ENCODE measurements around the gene GMEB1.
"Not testable (repeated sequence)": the region's sequence is repeated elsewhere in the genome, so short reads cannot be mapped to it uniquely, and the experiment has no call there.

GMEB1 gene, protein sequence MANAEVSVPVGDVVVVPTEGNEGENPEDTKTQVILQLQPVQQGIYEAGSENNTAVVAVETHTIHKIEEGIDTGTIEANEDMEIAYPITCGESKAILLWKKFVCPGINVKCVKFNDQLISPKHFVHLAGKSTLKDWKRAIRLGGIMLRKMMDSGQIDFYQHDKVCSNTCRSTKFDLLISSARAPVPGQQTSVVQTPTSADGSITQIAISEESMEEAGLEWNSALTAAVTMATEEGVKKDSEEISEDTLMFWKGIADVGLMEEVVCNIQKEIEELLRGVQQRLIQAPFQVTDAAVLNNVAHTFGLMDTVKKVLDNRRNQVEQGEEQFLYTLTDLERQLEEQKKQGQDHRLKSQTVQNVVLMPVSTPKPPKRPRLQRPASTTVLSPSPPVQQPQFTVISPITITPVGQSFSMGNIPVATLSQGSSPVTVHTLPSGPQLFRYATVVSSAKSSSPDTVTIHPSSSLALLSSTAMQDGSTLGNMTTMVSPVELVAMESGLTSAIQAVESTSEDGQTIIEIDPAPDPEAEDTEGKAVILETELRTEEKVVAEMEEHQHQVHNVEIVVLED

DNA sequence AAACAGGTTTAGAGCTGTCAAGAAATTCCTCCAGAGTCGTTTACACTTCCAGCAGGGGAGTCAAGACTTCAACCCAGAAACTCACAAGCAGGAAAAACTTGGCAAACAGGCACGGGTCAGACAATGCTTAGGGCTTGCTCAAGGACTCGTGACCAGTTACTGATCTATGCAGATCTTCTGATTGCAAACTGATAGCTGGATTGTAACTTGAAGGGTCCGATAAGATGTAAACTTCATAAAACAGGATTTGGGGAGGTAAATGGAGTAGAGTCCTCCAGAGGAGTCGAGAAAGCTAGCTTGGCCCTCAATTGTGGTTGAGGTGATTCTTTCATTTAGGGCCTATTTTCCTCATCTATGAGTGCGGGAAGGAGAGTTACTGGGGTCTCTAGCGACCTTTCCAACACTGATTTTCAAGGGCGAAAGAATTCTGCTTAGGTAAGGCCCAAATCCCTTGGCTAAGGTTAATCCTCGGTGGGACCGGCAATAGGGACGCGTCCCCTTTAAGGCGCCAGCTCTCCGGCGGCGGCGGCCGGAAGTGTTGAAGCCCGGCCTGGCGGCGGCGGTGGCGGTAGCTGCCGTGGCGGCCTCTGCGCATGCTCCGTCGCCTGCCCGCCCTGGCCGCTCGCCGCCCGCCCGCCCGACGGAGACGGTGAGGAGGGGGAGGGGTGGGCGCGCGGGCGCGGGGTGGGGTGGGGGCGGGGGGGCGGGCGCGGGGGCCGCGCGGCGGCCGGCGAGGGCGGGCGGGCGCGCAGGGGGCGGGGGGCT is at the start of gene GMEB1:
Gene GMEB1 (plus strand): TSS at position 594 of the 765 bp plus-strand sequence. CDS start 14,829 bp downstream, outside the sequence.
- no peak for FAIRE-seq

DNA sequence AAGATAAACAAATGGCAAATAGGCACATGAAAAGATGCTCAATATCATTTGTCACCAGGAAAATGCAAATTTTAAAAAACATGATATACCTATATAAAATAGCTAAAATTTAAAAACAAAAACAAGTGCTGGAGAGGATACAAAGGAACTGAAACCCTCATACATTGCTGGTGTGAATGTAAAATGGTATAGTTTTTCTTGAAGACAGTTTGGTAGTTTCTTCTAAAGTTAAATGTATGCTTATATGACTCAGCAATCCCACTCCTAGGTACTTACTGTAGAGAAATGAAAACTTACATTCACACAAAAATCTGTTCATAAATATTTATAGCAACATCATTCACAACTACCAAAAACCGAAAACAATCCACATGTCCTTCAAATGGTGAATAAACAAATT is 36.9 kb upstream of the GMEB1 start:
- no peak for FAIRE-seq

DNA sequence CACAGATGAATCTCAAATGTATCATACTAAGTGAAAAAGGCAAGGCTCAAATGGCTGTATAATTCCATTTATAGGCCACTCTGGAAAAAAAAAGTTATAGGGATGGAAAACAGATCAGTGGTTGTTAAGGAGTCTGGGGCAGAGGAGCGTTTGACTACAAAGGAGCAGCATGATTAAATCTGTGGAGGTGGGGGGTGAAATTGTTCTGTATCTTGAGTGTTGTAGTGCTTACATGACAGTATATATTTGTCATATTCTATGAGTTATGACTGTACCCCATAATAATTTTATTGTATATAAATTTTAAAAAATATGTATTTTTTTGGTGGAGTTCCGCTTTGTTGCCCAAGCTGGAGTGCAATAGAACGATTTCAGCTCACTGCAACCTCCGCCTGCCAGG is 36.0 kb upstream of the GMEB1 start:
- FAIRE-seq = no peak

DNA sequence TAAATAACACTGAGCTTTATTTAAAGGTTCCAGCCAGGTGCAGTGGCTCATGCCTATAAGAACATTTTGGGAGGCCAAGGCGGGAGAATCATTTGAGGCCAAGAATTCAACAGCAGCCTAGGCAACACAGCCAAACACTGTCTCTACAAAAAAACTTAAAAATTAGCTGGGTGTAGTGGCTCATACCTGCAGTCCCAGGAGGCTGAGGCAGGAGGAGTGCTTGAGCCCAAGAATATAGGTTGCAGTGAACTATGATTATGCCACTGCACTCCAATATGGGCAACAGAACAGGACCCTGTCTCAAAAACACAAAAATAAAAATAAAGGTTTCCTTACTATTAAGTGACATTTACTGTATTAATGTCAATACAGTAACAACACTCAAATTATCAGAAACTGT is 27.8 kb upstream of the GMEB1 start:
- FAIRE-seq = no peak

DNA sequence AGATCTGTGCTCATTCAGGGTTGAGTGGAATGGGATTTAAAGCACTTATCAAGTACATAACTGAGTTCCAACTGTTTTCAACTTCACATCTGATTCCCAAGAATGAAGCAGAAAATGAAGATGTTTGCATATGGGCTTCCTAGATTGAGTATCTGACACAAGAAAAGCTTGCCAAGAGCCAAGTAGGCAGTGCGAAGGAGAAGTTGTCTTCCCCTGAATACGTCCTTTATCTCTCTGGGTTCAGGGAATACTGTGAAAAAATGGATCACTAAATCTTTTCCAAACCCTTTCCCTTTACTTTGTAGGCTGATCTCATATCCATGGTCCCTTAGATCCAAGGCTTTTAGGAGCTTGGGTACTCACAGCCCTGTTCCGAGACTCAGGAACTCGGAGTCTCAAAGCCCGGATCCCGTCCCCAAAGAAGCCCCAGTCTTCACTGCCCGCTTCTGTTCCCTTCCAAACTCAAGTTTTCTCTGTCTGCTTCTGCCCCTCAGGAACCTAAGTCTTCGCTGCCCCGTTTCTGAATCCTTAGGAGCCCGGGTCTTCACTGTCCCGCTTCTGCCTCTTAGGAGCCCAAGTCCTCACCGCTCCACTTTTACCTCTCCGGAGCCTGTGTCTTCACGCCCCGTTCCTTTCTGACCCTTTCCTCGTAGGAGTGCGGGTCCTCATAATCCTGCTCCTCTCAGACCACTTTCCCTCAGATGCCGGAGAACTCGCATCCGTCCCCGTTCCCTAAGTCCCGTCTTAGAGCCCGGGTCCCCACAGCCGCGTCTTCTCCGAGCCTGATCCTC is 26.3 kb upstream of the GMEB1 start:
- no peak for FAIRE-seq

DNA sequence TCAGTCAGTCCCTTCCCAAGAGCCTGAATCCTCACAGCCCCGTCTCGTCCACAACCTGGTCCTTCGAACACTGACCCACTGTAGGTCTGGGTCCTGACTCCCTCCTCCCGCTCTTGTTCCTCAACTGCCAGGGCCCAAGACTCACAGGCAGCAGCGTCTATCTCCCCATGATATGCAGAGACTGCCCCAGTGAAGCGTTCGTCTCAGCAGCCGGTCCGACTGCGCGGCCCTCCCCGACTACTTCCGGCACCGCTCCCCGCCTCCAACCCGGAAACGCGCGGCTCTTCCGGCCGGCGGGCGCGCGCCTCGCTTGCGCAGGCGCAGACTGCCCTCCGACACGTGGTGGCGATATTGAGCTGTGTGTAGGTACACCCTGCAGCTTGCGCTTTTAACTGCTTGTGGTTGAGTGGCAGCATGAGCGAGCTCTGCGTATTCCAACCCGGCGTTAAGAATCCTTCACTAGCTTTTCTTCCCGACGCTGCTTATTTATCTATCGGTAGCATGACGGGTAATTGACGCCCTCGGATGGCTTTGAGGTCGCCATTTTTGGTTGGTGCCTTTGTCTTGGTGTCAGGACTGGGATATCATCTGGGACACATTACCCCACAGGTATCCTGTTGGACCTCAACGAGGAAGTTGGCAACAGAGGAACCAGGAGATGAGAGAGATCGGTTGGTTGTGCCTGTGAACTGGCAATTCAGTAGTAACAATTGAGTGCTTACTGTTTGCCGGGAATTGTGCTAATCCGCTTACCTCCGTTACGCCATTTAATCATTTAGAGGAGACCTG is 25.5 kb upstream of the GMEB1 start, which contains the start of gene TAF12:
Gene TAF12 (minus strand): TSS at position 221 of the 789 bp plus-strand sequence. CDS start 20,986 bp downstream, outside the sequence.
- FAIRE-seq = no peak

DNA sequence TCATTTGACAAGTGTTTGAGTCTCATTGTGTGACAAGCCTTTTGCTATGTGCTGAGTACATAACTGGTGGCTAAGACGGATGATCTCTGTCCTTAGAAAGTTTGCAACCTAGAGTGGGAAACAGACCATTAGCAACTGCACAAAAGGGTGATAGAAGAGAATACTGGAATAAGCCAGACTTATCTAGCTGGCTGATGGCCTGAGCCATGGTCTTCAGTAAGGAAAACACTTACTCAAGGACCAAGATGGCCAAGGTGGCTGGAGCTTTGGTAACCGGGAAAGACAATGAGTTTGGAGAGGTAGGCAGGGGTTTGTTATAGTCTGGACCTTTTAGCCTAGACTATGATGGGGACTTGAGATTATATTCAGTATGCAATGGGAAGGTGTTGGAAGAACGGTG is 24.1 kb upstream of the GMEB1 start:
- FAIRE-seq = no peak

DNA sequence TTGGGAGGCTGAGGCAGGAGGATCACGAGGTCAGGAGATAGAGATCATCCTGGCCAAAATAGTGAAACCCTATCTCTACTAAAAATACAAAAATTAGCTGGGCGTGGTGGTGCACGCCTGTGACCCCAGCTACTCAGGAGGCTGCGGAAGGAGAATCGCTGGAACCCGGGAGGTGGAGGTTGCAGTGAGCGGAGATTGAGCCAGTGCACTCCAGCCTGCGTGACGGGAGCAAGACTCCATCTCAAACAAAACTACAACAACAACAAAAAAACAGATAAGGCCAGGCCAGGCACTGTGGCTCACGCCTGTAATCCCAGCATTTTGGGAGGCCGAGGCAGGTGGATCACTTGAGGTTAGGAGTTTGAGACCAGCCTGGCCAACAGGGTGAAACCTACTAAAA is 23.2 kb upstream of the GMEB1 start:
- FAIRE-seq = not testable (repeated sequence)

DNA sequence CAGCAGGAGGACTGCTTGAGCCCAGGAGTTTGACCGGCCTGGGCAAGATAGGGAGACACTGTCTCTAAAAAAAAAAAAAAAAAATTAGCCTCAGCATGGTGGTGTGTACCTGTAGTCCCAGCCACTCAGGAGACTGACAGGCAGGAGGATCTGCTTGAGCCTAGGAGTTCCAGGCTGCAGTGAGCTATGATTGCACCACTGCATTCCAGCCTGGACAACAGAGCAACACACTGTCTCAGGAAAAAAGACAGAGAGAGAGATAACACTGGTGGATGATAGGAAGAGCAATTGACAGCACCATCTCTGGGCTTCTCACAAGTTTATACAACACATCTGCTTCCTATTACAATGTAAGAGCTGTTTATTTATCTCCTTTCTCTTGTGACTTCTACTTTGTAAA is 22.5 kb upstream of the GMEB1 start:
- no peak for FAIRE-seq

DNA sequence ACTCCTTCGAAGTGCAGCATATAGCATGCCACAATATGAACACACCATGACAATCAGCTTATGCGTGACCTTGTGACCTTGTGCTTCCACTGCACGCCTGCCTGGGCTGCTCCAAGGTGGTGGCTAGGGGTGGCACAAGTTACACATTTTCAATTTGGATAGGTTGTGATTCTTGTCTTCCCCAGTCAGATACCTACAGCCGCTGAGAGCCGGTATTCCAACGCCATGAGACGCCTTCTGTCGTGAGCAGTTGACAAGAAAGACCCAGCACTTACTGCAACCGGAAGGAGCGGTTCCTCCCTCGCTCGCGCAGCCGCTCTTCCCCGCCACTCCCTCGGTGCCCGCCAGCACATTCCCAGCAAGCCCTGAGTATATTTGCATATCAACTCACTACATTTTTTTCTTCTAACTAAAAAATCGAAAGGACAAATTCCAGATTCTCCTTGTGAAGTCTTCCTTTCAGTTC is 20.5 kb upstream of the GMEB1 start:
- FAIRE-seq = peak; percentile 41

DNA sequence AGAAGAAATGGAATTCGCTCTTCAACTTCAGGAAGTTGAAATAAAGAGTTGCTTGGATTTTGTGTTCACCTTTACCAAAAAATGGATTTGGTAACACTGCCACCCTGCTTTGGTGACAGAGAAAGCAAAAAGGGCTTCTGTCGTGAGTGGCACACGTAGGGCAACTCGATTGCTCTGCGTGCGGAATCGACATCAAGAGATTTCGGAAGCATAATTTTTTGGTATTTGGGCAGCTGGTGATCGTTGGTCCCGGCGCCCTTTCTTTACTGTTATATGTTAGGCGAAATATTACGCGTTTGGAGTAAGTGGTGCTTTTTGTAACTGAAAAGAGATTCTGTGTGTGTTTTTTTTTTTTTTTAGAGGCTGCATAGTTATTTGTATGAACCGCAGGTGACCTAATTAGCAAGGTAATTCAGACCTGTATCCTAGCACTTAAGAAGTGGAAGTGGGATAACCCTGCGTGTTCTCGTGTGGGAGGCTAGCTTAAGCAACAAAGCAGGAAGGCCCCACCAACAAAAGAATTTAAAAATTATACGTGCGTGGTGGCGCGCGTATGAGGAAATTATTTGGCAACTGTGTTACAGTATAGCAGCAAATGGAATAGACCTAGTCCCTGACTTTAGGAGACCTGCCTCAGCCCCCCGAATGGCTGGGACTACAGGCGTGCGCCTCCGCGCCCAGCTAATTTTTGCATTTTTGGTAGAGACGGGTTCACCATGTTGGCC is 19.9 kb upstream of the GMEB1 start, which contains the start of gene RNU11:
Gene RNU11 (plus strand): TSS at position 127 of the 725 bp plus-strand sequence.
- no peak for FAIRE-seq

DNA sequence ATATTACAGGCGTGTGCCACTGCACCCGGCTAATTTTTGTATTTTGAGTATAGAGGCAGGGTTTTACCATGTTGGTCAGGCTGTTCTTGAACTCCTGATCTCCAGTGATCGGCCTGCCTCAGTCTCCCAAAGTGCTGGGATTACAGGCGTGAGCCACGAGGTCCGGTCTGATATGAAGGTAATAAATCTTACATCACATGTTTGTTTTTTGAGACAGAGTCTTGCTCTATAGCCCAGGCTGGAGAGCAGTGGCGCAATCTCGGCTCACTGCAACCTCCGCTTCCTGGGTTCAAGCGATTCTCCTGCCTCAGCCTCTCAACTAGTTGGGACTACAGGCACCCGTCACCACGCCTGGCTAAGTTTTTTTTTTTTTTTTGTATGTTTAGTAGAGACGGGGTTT is 15.5 kb upstream of the GMEB1 start:
- not testable (repeated sequence) for FAIRE-seq

DNA sequence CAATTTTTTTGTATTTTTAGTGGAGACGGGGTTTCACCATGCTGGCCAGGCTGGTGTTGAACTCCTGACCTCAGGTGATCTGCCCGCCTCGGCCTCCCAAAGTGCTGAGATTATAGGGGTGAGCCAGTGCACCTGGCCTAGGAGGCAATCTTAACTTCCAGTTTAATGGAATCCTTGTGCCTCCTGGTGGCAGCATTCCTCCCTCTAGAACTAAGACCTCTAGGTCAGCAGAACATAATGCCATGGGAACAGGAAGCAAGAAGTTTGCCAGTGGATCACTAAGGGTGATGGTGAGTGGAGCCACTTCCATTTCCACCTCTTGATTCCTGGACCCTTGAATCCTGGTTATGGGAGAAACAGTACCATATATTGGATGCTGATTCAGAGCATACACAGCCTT is 14.7 kb upstream of the GMEB1 start:
- FAIRE-seq = not testable (repeated sequence)

DNA sequence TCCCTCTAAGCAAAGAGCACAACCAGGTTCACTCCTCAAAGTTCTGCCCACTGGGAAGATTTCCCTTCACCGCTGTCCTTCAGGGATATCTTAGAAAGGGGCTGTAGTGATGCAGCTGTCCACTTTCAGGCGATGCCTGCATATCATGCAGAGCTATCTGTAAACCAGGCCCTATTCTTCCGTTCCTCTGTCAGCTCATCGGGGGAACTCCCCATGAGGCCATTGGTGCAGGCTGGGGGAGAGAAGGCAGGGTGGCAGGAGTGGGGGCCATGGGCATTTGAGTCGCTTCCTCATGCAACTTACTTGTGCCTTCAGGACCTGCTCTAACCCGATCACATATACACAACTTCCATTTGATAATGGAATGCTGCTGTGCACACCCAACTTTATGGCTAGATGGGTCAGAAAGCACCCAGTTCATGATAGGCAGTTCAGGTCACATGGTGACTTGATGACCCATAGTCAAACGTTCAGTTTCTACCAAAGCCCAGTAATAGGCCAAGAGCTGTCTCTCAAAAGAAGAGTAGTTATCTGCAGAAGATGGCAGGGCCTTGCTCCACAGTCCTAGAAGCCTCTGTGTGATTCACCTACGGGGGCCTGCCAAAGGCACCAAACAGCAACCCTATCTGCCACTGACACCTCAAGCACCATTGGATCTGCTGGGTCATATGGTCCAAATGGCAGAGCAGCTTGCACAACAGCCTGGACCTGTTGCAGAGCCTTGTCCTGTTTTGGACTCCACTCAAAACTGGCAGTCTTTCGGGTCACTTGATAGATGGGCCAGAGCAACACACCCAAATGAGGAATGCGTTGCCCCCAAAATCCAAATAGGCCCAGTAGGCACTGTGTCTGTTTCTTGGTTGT is 12.9 kb upstream of the GMEB1 start:
- FAIRE-seq = not testable (repeated sequence)

DNA sequence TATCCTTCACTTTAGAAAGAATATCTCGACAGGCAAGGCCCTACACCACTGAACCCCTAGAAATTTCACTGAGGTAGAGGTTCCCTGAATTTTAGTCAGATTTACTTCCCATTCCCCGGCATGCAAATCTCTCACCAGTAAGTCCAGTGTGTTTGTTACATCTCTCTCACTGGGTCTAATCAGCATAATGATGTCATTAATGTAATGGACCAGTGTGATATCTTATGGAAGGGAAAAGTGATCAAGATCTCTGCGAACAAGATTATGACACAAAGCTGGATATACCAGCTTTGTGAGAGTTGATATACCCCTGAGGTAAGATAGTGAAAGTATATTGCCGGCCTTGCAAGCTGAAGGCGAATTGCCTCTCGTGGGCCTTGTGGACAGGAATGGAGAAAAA is 12.2 kb upstream of the GMEB1 start:
- FAIRE-seq = no peak

DNA sequence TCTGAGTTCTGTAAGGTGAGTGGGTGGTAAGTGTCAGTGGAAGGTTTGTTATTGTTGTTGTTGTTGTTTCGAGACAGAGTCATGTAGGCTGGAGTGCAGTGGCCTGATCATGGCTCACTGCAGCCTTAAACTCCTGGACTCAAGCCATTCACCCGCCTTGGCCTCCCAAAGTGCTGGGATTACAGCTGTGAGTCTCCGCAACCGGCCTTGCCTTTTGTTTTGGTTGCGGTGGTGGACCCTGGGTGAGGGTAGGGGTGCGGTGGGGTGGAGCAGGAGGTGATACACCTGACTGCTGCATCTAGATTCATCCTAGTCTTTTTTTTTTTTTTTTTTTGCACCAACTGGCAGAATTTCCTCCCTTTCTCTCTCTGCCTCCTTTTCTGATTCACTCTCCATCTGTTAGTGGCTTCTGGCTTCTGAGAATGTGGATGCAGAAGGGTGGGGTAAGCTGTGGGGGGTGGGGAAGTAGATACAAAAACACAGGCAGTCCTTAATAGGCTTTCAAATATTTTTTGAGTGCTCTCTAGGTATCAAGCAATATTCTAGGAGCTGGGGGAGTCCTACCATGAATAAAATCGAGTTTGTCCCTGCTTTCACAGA is 4.6 kb upstream of the GMEB1 start:
- FAIRE-seq = no peak

DNA sequence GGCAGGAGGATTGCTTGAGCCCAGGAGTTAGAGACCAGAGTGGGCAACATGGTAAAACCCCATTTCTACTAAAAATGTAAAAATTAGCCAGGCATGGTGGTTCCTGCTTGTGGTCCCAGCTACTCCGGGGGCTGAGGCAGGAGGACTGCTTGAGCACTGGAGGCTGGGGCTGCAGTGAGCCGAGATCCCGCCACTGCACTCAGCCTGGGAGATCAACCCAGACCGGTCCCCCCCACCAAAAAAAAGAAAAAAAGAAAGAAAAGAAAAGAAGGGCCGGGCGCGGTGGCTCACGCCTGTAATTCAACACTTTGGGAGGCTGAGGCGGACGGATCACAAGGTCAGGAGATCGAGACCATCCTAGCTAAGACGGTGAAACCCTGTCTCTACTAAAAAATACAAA is 1.8 kb upstream of the GMEB1 start:
- no peak for FAIRE-seq

DNA sequence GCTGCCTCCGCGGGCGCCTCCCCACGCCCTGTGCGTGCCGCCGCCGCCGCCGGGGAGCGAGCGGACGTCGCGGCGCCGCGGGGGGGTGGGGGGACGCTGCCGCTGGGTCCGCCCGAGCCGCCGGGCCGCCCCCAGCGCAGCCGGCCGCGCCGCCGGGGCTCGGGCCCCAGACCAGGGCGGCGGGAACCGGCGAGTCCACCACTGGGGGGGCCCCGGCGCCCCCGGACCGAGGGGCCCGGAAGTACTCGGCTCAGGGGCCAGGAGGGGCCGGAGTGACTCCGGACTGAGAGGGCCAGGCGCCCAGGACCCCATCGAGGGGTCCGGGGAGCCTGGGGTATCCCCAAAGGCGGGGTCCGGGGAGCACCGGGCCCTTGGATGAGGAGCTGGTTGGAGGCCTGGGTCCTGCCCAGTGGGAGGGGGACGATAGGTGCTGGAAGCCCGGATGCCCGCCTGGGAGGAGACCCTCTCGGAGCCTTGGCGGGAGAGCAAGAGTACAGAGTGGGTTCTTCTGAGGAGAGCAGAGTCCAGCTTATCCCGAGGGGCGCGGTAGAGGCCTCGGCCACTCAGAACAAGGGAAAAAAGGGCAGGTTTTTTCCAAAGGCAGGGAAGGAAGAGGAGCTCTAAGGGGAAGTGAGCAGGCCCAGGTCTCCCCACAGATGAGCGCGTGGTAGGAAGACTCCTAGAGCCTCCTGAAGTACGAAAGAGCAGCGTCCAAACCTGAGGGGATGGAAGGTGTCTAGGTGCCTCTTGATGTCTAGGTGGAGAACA is 556 bp downstream of the GMEB1 start:
- FAIRE-seq = no peak

Data from colon (tissue), 2 donors.